Brain microvascular endothelial cell (primary cell): ENCODE data around the gene IRX3.

Experiments used
- DNase-seq: peaks from one replicate; pipeline ENCODE4 v3.0.0-alpha.2; 2020
- H3K27ac ChIP-seq: fragments of 250-450 bp; sonication (Bioruptor Pico); 2 replicates; pipeline ENCODE4 v1.5.1; 2020; ENCODE audit warnings: mild to moderate bottlenecking, moderate library complexity
- H3K27me3 ChIP-seq: fragments of 250-450 bp; sonication (Bioruptor Pico); replicated peaks from 2 replicates; pipeline ENCODE4 v1.5.1; 2020; ENCODE audit warnings: mild to moderate bottlenecking
- H3K36me3 ChIP-seq: fragments of 250-450 bp; sonication (Bioruptor Pico); replicated peaks from 2 replicates; pipeline ENCODE4 v1.5.1; 2020; ENCODE audit warnings: mild to moderate bottlenecking
- H3K4me3 ChIP-seq: 2 replicates; pipeline ENCODE4 v1.5.1; 2011; ENCODE audit warnings: low read depth, mild to moderate bottlenecking, control low read depth, low read length, moderate library complexity
- in situ Hi-C: cut with HindIII; loops from 2 replicates; pipeline ENCODE4 v1.10.0; 2017; ENCODE audit warnings: low sequenced_read_pairs, low pct_ligation_motif_present
- TF ChIP-seq, protein P1 (sequence below): IDR thresholded peaks from 2 replicates; pipeline ENCODE4 v1.5.1; 2011; ENCODE audit warnings: low read depth, mild to moderate bottlenecking, moderate library complexity, low read length, control low read depth, inconsistent platforms; ENCODE audit errors: missing control alignments

The IRX3 gene

GRCh38 chr16:54305080-54305479 lies 18.5 kb upstream of the IRX3 start:
- TF ChIP-seq, protein P1, sequence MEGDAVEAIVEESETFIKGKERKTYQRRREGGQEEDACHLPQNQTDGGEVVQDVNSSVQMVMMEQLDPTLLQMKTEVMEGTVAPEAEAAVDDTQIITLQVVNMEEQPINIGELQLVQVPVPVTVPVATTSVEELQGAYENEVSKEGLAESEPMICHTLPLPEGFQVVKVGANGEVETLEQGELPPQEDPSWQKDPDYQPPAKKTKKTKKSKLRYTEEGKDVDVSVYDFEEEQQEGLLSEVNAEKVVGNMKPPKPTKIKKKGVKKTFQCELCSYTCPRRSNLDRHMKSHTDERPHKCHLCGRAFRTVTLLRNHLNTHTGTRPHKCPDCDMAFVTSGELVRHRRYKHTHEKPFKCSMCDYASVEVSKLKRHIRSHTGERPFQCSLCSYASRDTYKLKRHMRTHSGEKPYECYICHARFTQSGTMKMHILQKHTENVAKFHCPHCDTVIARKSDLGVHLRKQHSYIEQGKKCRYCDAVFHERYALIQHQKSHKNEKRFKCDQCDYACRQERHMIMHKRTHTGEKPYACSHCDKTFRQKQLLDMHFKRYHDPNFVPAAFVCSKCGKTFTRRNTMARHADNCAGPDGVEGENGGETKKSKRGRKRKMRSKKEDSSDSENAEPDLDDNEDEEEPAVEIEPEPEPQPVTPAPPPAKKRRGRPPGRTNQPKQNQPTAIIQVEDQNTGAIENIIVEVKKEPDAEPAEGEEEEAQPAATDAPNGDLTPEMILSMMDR: no peak
- Histone ChIP-seq H3K36me3 (no peaks in the 10 kb centered on the region), H3K4me3 (no peak overlapping the region), H3K27ac (no peak overlapping the region), H3K27me3 (no peaks in the 10 kb centered on the region)
- in situ Hi-C loops: no loop called here
- no peak for DNase-seq

- in situ Hi-C loops: no loop called here
- DNase-seq: no peak
- no peaks in the 10 kb centered on the region for H3K36me3 ChIP-seq
- H3K27me3 ChIP-seq: no peaks in the 10 kb centered on the region
- no peak overlapping the region for H3K4me3 ChIP-seq
- no peak overlapping the region for H3K27ac ChIP-seq
- TF ChIP-seq, protein P1: no peak
Observed at GRCh38 chr16:54303613-54304012, 17.0 kb upstream of the IRX3 start.

DNA sequence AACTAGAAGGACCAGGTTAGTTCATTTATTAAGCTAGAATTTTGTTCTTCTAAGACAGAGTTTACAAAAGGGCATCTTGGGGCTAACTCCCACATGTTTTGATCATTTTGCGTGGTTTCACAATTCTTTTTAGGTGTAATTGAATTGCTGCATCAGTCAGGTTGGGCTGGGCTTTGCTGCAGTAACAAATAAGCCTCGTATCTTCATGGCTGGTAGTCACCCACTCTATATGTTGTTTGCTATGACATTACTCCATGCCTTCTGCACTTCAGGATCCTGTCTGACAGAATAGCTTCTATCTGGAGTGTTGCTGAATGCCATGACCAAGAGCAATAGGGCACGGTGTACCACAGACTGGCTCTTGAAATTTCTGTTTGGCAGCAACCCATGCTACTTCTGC lies 10.6 kb upstream of the IRX3 start:
- TF ChIP-seq, protein P1: no peak
- Histone ChIP-seq H3K4me3 (no peak overlapping the region), H3K36me3 (no peaks in the 10 kb centered on the region), H3K27ac (no peak overlapping the region), H3K27me3 (no peaks in the 10 kb centered on the region)
- DNase-seq: no peak
- in situ Hi-C loops: loop anchor here (25.0 kb wide), 1 partner anchor 640 kb away; the partner anchor contains the start of gene IRX5

GRCh38 chr16:54296543-54296942 lies 10.0 kb upstream of the IRX3 start:
- Histone ChIP-seq H3K27me3 (peaks cover 3% of the 10 kb centered on the region), H3K27ac (no peak overlapping the region), H3K36me3 (no peaks in the 10 kb centered on the region), H3K4me3 (no peak overlapping the region)
- TF ChIP-seq, protein P1: no peak
- in situ Hi-C loops: loop anchor here (25.0 kb wide), 1 partner anchor 641 kb away; the partner anchor contains the start of gene IRX5
- DNase-seq: no peak

- no peak overlapping the region for H3K27ac ChIP-seq
Observed at GRCh38 chr16:54291656-54292487, 5.3 kb upstream of the IRX3 start.

More at GRCh38 chr16:54291656-54292487, 5.3 kb upstream of the IRX3 start:
- DNase-seq: no peak
- peaks cover 47% of the 10 kb centered on the region for H3K27me3 ChIP-seq
- no peaks in the 10 kb centered on the region for H3K36me3 ChIP-seq
- no peak overlapping the region for H3K4me3 ChIP-seq
- TF ChIP-seq, protein P1: no peak
- in situ Hi-C loops: loop anchor here (25.0 kb wide), 1 partner anchor 645 kb away; the partner anchor contains the start of gene IRX5
